ENCODE data around the gene RASA3.
"Not testable (repeated sequence)": the region's sequence is repeated elsewhere in the genome, so short reads cannot be mapped to it uniquely, and the experiment has no call there.

Gene RASA3

DNA sequence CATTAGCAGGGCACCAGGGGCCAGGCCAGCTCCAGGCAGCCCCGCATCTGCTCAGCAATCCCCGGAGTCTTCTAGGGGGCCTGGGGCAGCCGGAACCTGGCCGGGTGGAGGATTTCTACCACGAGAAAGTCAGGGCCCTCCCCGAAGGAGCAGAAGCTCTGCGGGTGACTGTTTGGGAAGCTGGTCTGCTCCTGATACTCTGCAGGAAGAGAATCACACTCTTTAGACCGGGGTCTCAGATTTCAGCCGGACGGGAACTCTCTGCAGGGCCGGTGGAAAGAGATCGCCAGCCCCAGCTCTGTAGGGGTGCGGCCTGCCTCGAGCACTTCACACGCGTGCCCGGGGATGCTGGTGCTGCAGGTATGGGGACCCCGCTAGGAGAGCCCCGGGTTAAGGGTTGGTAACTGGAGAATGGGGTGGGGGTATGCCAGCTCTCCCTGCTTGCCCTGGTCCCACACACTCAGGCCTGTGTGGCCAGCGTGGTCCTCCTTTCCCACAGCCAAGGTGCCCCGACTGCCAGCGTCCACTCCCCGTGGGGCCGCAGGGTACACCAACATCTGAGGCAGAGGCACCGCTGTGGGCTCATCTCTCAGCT lies 20.1 kb downstream of the RASA3 start:
- Mint-ChIP-seq H3K36me3 (ENCODE audit: low read depth) (peaks cover 44% of the 10 kb centered on the region), H3K9me3 (no peaks in the 10 kb centered on the region), H3K27ac (no peak overlapping the region), H3K27me3 (ENCODE audit: low read depth) (no peaks in the 10 kb centered on the region), H3K4me1 (ENCODE audit: low read depth) (peaks cover 30% of the 10 kb centered on the region), H3K4me3 (no peak overlapping the region)
- DNase-seq (ENCODE audit: low spot score): no peak

DNA sequence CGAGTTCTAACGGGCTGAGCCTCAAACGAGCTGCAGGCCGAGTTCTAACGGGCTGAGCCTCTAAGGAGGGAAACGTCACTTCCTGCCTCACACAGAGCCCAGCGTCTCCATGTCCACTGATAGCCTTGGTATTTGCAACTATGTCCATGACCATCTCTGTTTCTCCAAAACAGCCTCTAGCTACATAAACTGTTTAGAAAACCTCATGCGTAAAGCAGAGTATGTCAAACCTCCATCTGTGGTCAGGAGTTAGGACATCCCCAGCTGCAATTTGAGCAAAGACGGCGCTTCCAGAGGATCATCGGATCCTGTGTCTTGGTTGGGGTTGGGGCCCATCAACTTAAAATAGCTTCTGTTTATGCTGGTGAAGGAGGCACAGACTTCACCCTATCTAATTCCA lies 20.8 kb downstream of the RASA3 start:
- H3K4me3 Mint-ChIP-seq: no peak overlapping the region
- peaks cover 30% of the 10 kb centered on the region for H3K4me1 Mint-ChIP-seq (ENCODE audit: low read depth)

DNA sequence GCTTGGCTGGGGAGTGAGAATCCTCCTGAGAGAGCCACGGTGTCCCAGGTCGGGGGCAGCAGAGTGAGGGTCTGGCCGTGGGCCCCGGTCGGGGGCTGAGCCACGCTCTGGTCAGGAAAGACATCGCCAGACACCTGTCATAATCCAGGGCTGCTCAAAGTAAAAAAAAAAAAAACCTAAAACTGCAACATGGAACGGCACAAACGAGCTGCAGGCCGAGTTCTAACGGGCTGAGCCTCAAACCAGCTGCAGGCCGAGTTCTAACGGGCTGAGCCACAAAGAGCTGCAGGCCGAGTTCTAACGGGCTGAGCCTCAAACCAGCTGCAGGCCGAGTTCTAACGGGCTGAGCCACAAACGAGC lies 21.6 kb downstream of the RASA3 start:
- Mint-ChIP-seq H3K27ac (peak overlapping the region; percentile 92), H3K4me1 (ENCODE audit: low read depth) (peaks cover 31% of the 10 kb centered on the region), H3K36me3 (ENCODE audit: low read depth) (peaks cover 41% of the 10 kb centered on the region), H3K4me3 (peak overlapping the region; percentile 86)
- H3K27me3 Mint-ChIP-seq (ENCODE audit: low read depth); H3K9me3 Mint-ChIP-seq; DNase-seq (ENCODE audit: low spot score): not testable (repeated sequence)

More for the DNA sequence above, 20.8 kb downstream of the RASA3 start:
- Mint-ChIP-seq H3K27me3 (ENCODE audit: low read depth) (no peaks in the 10 kb centered on the region), H3K27ac (no peak overlapping the region), H3K36me3 (ENCODE audit: low read depth) (peaks cover 38% of the 10 kb centered on the region), H3K9me3 (no peaks in the 10 kb centered on the region)
- DNase-seq (ENCODE audit: low spot score): no peak

DNA sequence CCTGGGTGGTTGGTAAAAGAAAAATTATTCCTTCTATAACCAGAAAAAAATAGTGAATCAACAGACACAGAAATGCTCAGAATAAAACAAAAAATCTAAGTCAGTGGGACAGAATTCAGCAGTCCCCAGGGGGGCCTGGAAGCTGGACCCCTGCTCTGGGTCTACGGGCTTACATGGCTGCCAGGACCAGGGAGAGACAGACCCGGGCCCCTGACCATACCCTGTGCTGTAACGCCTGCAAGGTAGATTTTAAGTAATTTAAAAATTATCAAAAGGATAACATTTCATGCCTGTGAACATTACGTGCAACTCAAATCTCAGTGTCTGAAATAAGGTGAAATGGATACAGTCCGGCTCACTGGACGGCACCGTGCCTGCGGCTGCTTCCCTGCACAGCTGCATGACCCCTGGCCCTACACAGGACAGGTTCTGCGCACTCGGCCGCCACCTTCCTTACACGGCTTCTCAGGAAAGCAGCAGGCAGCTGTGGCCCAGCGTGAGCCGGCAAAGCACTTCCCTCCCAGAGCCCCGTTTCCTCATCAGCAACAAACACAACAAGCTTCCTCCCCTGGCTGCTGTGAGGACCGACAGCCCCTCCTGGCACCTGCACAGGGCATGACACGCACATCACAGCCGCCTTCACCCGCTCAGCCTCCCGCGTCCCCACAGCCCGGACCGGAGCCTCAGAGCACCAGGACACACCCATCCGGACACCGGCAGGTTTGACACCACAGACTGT lies 22.2 kb downstream of the RASA3 start:
- Mint-ChIP-seq H3K27ac (peak overlapping the region; percentile 92), H3K27me3 (ENCODE audit: low read depth) (no peaks in the 10 kb centered on the region), H3K4me1 (ENCODE audit: low read depth) (peaks cover 27% of the 10 kb centered on the region), H3K9me3 (no peaks in the 10 kb centered on the region), H3K4me3 (peak overlapping the region; percentile 86), H3K36me3 (ENCODE audit: low read depth) (peaks cover 37% of the 10 kb centered on the region)
- DNase-seq (ENCODE audit: low spot score): peak; percentile 45

DNA sequence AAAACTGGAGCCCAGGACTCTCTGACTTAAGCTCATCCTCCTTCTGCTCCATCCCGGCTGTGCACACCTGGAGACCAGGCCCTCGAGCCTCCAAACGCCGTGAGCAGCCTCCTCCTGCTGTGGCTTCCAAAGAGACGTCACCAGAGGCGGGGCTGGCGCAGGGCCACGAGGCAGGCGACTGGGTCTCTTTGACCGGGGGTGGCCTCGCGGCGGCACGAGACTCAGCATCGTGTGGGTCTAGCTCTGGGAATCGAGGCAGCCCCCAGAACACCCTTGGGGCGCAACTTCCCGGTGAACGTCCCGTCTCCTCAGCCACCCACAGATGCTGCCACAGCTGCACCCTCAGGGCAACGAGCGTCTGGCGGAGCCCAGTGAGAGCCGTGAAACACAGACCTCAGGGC lies 22.8 kb downstream of the RASA3 start:
- Mint-ChIP-seq H3K4me3 (peak overlapping the region; percentile 86), H3K36me3 (ENCODE audit: low read depth) (peaks cover 34% of the 10 kb centered on the region), H3K27ac (no peak overlapping the region), H3K4me1 (ENCODE audit: low read depth) (peaks cover 25% of the 10 kb centered on the region), H3K27me3 (ENCODE audit: low read depth) (no peaks in the 10 kb centered on the region), H3K9me3 (no peaks in the 10 kb centered on the region)
- no peak for DNase-seq (ENCODE audit: low spot score)

DNA sequence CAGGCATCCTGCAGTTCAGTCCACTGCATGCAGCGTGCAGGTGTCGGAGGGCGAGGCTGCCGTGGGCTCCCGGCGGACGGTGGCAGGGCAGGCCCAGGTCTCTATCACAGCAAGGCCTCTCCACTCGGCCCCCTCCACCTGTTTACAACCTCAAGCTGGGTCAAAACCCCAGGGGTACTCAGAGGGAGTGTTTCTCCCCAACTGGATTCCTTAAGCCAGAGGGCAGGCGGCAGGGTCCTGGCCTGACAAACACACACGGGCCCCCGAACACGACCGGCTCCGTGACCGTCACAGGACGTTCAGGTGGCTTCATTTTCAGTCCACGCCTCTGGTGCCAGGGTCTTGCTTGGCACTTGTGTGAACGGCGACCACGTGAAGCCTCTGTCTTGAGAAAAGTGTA lies 23.5 kb downstream of the RASA3 start:
- H3K36me3 Mint-ChIP-seq (ENCODE audit: low read depth): peaks cover 28% of the 10 kb centered on the region
- H3K9me3 Mint-ChIP-seq: no peaks in the 10 kb centered on the region
- H3K27ac Mint-ChIP-seq: no peak overlapping the region
- no peaks in the 10 kb centered on the region for H3K27me3 Mint-ChIP-seq (ENCODE audit: low read depth)
- H3K4me1 Mint-ChIP-seq (ENCODE audit: low read depth): peaks cover 18% of the 10 kb centered on the region
- peak overlapping the region; percentile 45 for H3K4me3 Mint-ChIP-seq
- no peak for DNase-seq (ENCODE audit: low spot score)

DNA sequence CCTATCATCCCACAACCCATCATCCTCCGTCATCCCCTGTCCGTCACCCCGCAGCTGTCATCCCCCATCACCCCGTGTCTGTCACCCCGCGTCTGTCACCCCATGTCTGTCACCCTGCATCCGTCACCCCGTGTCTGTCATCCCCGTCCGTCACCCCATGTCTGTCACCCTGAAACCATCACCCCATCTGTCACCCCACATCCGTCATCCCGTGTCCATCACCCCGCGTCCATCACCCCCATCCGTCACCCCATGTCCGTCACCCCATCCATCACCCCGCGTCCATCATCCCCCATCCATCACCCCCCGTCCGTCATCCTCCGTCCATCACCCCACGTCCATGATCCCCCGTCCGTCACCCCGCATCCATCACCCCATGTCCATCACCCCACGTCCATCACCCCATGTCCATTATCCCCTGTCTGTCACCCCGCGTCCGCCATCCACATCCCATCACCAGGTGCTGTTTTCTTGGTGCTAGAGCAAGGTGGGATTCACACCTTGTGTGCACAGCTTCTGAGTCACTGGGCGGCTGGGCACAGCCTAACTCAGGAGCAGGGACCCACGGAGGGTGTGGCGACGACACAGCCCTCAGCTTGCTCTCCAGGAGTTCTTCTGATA lies 24.2 kb downstream of the RASA3 start:
- H3K36me3 Mint-ChIP-seq (ENCODE audit: low read depth): peaks cover 26% of the 10 kb centered on the region
- peak overlapping the region; percentile 14 for H3K4me3 Mint-ChIP-seq
- no peak overlapping the region for H3K27ac Mint-ChIP-seq
- H3K9me3 Mint-ChIP-seq: no peaks in the 10 kb centered on the region
- peaks cover 18% of the 10 kb centered on the region for H3K4me1 Mint-ChIP-seq (ENCODE audit: low read depth)
- no peaks in the 10 kb centered on the region for H3K27me3 Mint-ChIP-seq (ENCODE audit: low read depth)
- no peak for DNase-seq (ENCODE audit: low spot score)

DNA sequence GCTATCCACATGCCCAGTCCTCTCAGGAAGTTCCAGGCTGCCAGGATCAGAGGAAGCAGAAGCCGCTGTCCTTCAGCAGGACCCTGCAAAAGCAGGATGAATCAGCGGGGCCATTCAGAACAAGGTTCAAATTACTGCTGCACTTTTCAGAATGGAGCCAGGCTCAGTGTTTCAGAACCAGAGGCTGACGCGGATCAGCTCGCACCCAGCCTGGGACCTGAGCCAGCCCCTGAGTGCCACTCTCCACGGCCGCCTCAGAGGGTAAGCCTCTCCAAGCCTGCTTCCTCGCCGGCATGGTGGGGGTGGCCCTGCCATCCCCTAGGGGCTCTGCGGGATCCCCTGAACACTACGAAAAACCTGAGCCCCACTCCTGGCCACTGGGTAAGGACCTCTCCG lies 24.7 kb downstream of the RASA3 start:
- Mint-ChIP-seq H3K9me3 (no peaks in the 10 kb centered on the region), H3K4me1 (ENCODE audit: low read depth) (peaks cover 16% of the 10 kb centered on the region), H3K4me3 (no peak overlapping the region), H3K27ac (no peak overlapping the region), H3K36me3 (ENCODE audit: low read depth) (peaks cover 26% of the 10 kb centered on the region), H3K27me3 (ENCODE audit: low read depth) (no peaks in the 10 kb centered on the region)
- DNase-seq (ENCODE audit: low spot score): no peak

DNA sequence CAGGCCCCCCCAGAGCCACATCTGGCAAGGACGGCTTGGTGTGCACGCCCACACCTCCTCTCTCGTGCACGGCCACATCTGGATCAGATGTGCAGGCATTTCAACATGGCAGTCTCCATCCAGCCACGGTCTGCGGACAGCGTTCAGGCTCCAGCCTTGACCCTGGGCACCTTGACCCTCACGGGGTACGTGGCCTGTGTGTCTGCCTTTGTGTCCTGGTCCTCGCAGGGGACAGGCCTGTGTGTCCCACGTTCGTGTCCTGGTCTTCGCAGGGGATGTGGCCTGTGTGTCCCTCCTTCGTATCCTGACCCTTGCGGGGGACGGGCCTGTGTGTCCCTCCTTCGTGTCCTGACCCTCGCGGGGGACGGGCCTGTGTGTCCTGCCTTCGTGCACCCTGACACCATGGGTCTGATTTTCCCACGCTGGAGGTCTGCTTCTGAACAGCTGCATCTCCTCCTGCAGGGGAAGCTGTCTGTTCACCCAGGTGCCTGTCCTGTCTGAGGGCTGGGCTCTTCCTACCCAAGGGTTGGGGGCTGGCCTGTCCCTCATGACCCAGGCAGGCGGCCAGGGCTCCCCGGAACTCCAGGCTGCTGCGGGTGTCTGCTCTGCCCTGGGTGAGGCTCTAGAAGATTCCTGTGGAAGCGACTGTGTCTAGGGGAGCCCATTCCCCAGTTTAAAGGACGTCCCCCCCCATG lies 25.3 kb downstream of the RASA3 start:
- no peak for DNase-seq (ENCODE audit: low spot score)
- no peaks in the 10 kb centered on the region for H3K27me3 Mint-ChIP-seq (ENCODE audit: low read depth)
- H3K4me3 Mint-ChIP-seq: no peak overlapping the region
- H3K27ac Mint-ChIP-seq: no peak overlapping the region
- no peaks in the 10 kb centered on the region for H3K9me3 Mint-ChIP-seq
- peaks cover 16% of the 10 kb centered on the region for H3K4me1 Mint-ChIP-seq (ENCODE audit: low read depth)
- peaks cover 26% of the 10 kb centered on the region for H3K36me3 Mint-ChIP-seq (ENCODE audit: low read depth)

DNA sequence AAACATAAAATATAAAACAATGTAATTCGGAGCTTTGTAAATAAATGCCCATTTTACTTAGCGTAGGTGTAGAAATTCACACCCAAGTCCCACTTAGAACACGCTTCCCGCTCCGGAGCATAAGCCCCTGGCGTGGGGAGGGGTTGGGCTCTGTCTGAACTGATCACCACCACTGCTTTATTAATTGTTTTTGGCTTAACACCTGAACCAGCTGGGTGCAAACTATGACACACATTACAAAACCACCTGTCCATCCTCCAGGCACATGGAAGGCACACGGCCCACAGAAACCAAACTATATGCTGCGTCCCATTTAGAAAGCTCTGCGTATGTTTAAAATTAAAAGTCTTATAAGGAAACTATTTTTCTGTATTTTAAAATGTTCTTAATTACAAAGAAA lies 25.9 kb downstream of the RASA3 start:
- no peak overlapping the region for H3K27ac Mint-ChIP-seq
- no peak overlapping the region for H3K4me3 Mint-ChIP-seq
- H3K36me3 Mint-ChIP-seq (ENCODE audit: low read depth): peaks cover 26% of the 10 kb centered on the region
- no peaks in the 10 kb centered on the region for H3K27me3 Mint-ChIP-seq (ENCODE audit: low read depth)
- H3K9me3 Mint-ChIP-seq: no peaks in the 10 kb centered on the region
- H3K4me1 Mint-ChIP-seq (ENCODE audit: low read depth): peaks cover 11% of the 10 kb centered on the region
- no peak for DNase-seq (ENCODE audit: low spot score)

DNA sequence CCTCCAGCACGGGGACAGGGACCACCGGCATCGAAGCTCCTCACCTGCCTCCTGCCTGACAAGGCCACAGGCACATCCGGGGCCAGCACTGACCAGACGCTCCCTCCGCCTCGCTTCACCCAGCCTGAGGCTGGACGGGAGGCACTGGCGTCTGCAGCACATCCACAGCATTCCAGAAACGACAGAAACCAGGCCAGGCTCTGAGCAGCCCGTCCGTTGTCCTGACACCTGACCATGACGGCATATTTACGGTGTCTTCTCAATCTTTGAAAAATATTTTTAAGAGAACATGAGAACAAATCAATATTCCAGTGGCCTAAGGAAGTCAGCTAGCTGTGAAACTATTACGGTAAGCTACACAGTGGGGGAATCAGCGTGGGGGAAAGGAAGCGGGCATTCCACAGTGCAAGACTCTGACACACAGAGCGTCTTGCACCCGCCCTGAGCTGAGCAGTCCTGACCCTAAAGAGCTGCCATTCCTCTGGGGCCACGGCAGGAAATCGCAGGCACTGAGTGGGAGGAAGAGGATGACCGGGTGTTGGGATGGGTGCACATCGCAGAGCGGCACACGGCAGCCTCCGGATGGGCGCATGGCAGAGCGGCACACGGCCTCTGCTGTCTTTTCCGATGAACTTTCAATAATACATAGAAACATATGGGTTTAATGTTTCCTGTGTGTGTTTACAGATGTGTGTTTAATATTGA lies 26.8 kb downstream of the RASA3 start:
- Mint-ChIP-seq H3K4me3 (no peak overlapping the region), H3K9me3 (no peaks in the 10 kb centered on the region), H3K27ac (no peak overlapping the region), H3K4me1 (ENCODE audit: low read depth) (peaks cover 9% of the 10 kb centered on the region), H3K36me3 (ENCODE audit: low read depth) (peaks cover 25% of the 10 kb centered on the region), H3K27me3 (ENCODE audit: low read depth) (no peaks in the 10 kb centered on the region)
- DNase-seq (ENCODE audit: low spot score): no peak

DNA sequence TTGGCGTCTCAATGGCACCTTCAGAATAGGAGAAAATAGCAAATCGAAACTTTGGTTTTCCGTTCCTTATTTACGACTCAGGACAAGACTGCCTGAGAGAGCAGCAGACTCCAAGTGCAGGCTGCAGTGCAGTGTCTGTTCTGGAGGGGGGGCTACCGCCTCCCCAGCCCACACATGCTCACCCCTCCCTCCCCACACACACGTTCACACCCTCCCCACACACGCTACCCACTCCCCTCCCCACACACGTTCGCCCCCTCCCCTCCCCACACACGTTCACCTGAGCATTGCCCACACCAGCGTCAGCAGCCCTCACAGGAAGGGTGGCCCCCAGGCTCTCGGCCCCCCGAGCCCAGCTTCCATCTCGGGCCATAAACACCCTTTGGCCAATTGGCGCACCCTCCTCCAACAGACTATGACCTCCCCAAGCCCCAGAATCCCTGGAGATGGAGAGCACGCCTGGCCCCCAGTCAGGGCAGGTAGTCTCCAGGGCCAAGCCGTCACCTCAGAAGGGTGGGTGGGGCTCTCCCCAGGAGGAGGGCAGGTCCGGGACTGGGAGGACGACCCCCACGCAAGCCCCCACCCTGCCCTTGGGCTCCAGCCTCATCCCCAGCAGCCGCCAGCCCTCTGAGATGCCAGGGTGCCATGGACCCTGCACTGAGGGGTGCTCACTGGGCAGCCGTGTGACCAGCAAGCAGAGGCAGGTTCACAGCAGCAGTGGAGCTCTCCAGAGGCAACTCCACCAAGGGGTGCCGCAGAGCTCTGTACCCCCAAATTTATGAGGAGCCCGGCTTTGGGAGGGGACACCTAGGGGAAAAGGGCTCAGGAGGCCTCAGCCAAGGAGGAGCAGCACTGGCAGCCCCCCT lies 27.5 kb downstream of the RASA3 start:
- no peak overlapping the region for H3K27ac Mint-ChIP-seq
- no peak for DNase-seq (ENCODE audit: low spot score)
- no peaks in the 10 kb centered on the region for H3K27me3 Mint-ChIP-seq (ENCODE audit: low read depth)
- no peak overlapping the region for H3K4me3 Mint-ChIP-seq
- H3K36me3 Mint-ChIP-seq (ENCODE audit: low read depth): peaks cover 20% of the 10 kb centered on the region
- H3K4me1 Mint-ChIP-seq (ENCODE audit: low read depth): peaks cover 5% of the 10 kb centered on the region
- no peaks in the 10 kb centered on the region for H3K9me3 Mint-ChIP-seq

Measured in T-helper 2 cell treated with Interferon-gamma antibody and Interleukin-4, amounts not matched to agents 5 μg/mL and 100 μg/mL, for 36 hours (primary cell).